HFFc6 (cell line): ENCODE results near the gene CD2AP. TPM values are rescaled to one million over a fixed set of nuclear protein-coding genes. Genes with fewer than 3 reads are reported as not detected.

Experiments
- DNase-seq: peaks from one replicate; pipeline ENCODE4 v3.0.0-alpha.2; 2018
- H3K27ac Mint-ChIP-seq: 2 replicates; pipeline ENCODE4 v1.8.0; 2020; ENCODE audit warnings: mild to moderate bottlenecking, mixed read lengths
- H3K27me3 Mint-ChIP-seq: 2 replicates; pipeline ENCODE4 v1.8.0; 2021; ENCODE audit warnings: mild to moderate bottlenecking, moderate library complexity, mixed read lengths; ENCODE audit not compliant: insufficient read depth
- H3K36me3 Mint-ChIP-seq: 2 replicates; pipeline ENCODE4 v1.8.0; 2021; ENCODE audit warnings: low read depth, mixed read lengths
- H3K4me1 Mint-ChIP-seq: 2 replicates; pipeline ENCODE4 v1.8.0; 2020; ENCODE audit warnings: low read depth, mixed read lengths
- H3K4me3 Mint-ChIP-seq: 2 replicates; pipeline ENCODE4 v1.8.0; 2020; ENCODE audit warnings: mild to moderate bottlenecking, moderate library complexity, mixed read lengths
- H3K9me3 Mint-ChIP-seq: 2 replicates; pipeline ENCODE4 v1.8.0; 2020; ENCODE audit warnings: mild to moderate bottlenecking, mixed read lengths
- CTCF ChIP-seq: fragments of 200-600 bp; sonication (generic); IDR thresholded peaks from 2 replicates; pipeline ENCODE4 v1.5.0; 2021; ENCODE audit warnings: antibody characterized with exemption, mild to moderate bottlenecking
- total RNA-seq, 6 experiments: library from RNA; stranded (reverse); fragmentation: NEBNext Ultra II Directional; extraction: Animal tissue kit (Norgen Biotek cat#: 25700); gene quantifications; 2 replicates in 1 of 6; 3 replicates in 5 of 6; pipeline ENCODE4 v1.2.3, GENCODE V29; 2021

The CD2AP gene
- total RNA-seq, 6 experiments from 2014 or later, result 18.1 to 23.0 (median 20.9) TPM

- no peaks in the 10 kb centered on the region for H3K4me1 Mint-ChIP-seq
- no peak overlapping the region for H3K27ac Mint-ChIP-seq
- no peaks in the 10 kb centered on the region for H3K36me3 Mint-ChIP-seq
- H3K4me3 Mint-ChIP-seq, result no peak overlapping the region
- TF ChIP-seq CTCF, result no peak
- peaks cover 2% of the 10 kb centered on the region for H3K27me3 Mint-ChIP-seq
- no peak for DNase-seq
- no peaks in the 10 kb centered on the region for H3K9me3 Mint-ChIP-seq
Observed at GRCh38 chr6:47661960-47662359, 184.4 kb downstream of the CD2AP start.

- Mint-ChIP-seq H3K27me3 (peaks cover 2% of the 10 kb centered on the region), H3K9me3 (no peaks in the 10 kb centered on the region), H3K4me3 (no peak overlapping the region), H3K27ac (no peak overlapping the region), H3K4me1 (no peaks in the 10 kb centered on the region), H3K36me3 (no peaks in the 10 kb centered on the region)
- no peak for TF ChIP-seq CTCF
- no peak for DNase-seq
Observed at GRCh38 chr6:47663462-47664216, 186.1 kb downstream of the CD2AP start.

- H3K27me3 Mint-ChIP-seq, result peaks cover 2% of the 10 kb centered on the region
- H3K9me3 Mint-ChIP-seq, result no peaks in the 10 kb centered on the region
- H3K27ac Mint-ChIP-seq, result no peak overlapping the region
- no peaks in the 10 kb centered on the region for H3K36me3 Mint-ChIP-seq
- H3K4me1 Mint-ChIP-seq, result peaks cover 2% of the 10 kb centered on the region; the same call in 1 of the 2 replicates
- no peak for TF ChIP-seq CTCF
- no peak for DNase-seq
- no peak overlapping the region for H3K4me3 Mint-ChIP-seq
Observed at GRCh38 chr6:47665112-47665511, 187.5 kb downstream of the CD2AP start.

- no peaks in the 10 kb centered on the region for H3K36me3 Mint-ChIP-seq
- no peaks in the 10 kb centered on the region; the same call in 1 of the 2 replicates for H3K27me3 Mint-ChIP-seq
- H3K27ac Mint-ChIP-seq, result no peak overlapping the region
- no peaks in the 10 kb centered on the region for H3K9me3 Mint-ChIP-seq
- H3K4me3 Mint-ChIP-seq, result no peak overlapping the region
- no peak for TF ChIP-seq CTCF
- DNase-seq, result no peak
- peaks cover 4% of the 10 kb centered on the region; the same call in 1 of the 2 replicates for H3K4me1 Mint-ChIP-seq
Observed at GRCh38 chr6:47669684-47670513, 192.3 kb downstream of the CD2AP start.

- H3K36me3 Mint-ChIP-seq, result no peaks in the 10 kb centered on the region
- H3K27ac Mint-ChIP-seq, result no peak overlapping the region
- peaks cover 4% of the 10 kb centered on the region; the same call in 1 of the 2 replicates for H3K4me1 Mint-ChIP-seq
- no peaks in the 10 kb centered on the region; the same call in 1 of the 2 replicates for H3K27me3 Mint-ChIP-seq
- no peak for TF ChIP-seq CTCF
- no peak for DNase-seq
- no peaks in the 10 kb centered on the region for H3K9me3 Mint-ChIP-seq
- no peak overlapping the region for H3K4me3 Mint-ChIP-seq
Observed at GRCh38 chr6:47670851-47671250, 193.3 kb downstream of the CD2AP start.
